Ascending aorta (tissue), 2 donors: ENCODE results near the gene CARNS1. TPM values are rescaled to one million over a fixed set of nuclear protein-coding genes. Genes with fewer than 3 reads are reported as not detected.
A peak's percentile ranks its signal among the peaks of the same experiment; 100 is the strongest.

Experiments
- DNase-seq, 2 donors: peaks; one replicate each; pipeline ENCODE4 v3.0.0-alpha.2; 2019; ENCODE audit warnings: low spot score in 2 of 2
- H3K27ac ChIP-seq, 2 donors: fragments of 200-600 bp; sonication (generic); one replicate each; pipeline ENCODE4 v1.5.1; 2016 to 2017; ENCODE audit warnings: mild to moderate bottlenecking in 1 of 2
- H3K27me3 ChIP-seq: fragments of 200-600 bp; sonication (generic); one replicate; pipeline ENCODE4 v1.5.1; 2017
- H3K36me3 ChIP-seq, 2 donors: fragments of 200-600 bp; sonication (generic); one replicate each; pipeline ENCODE4 v1.5.1; 2016
- H3K4me1 ChIP-seq, 2 donors: fragments of 200-600 bp; sonication (generic); one replicate each; pipeline ENCODE4 v1.5.1; 2016 to 2017; ENCODE audit warnings: mild to moderate bottlenecking in 1 of 2
- H3K4me3 ChIP-seq, 2 donors: fragments of 200-600 bp; sonication (generic); one replicate each; pipeline ENCODE4 v1.5.1; 2016 to 2017; ENCODE audit warnings: mild to moderate bottlenecking in 1 of 2
- H3K9me3 ChIP-seq, 2 donors: fragments of 200-600 bp; sonication (generic); one replicate each; pipeline ENCODE4 v1.5.1; 2016
- intact Hi-C: fragments of 100-400 bp; cut with DNase I; formaldehyde crosslinking; loops from one replicate; pipeline ENCODE4 v1.15.1; 2023
- total RNA-seq: library from RNA; depleted of rRNA; stranded (reverse); fragments of >200 nt; gene quantifications from one replicate; pipeline ENCODE4 v1.1.0, GENCODE V29; 2016
- TF ChIP-seq, protein P1 (sequence below), 3 experiments: fragments of 200-600 bp in 2 of 3; fragments of 450-650 bp in 1 of 3; sonication (generic) in 2 of 3; IDR thresholded peaks; one replicate each; pipeline ENCODE4 v1.5.1; 2016 to 2019; ENCODE audit warnings: antibody characterized with exemption in 3 of 3, mild to moderate bottlenecking in 1 of 3, moderate library complexity in 1 of 3

Gene CARNS1, protein sequence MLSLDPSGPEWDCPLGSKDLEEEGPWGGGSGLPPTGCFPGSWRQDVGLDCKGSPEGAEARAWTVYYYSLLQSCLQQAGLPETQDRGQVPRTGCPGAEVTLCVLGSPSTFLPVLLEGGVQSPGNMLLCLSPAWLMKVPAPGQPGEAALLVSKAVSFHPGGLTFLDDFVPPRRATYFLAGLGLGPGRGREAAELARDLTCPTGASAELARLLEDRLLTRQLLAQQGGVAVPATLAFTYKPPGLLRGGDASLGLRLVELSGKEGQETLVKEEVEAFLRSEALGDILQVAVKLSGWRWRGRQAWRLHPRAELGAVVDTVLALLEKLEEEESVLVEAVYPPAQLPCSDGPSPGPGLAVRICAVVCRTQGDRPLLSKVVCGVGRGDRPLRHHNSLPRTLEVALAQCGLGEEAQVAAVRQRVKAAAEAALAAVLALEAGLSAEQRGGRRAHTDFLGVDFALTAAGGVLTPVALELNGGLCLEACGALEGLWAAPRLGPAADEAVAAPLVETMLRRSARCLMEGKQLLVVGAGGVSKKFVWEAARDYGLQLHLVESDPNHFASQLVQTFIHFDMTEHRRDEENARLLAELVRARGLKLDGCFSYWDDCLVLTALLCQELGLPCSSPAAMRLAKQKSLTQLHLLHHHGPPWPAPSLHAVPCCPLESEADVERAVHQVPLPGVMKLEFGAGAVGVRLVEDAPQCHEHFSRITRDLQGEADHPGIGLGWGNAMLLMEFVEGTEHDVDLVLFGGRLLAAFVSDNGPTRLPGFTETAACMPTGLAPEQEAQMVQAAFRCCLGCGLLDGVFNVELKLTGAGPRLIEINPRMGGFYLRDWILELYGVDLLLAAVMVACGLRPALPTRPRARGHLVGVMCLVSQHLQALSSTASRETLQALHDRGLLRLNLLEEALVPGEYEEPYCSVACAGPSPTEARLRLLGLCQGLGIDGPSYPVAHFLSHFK
- 6.0 TPM for total RNA-seq

DNA sequence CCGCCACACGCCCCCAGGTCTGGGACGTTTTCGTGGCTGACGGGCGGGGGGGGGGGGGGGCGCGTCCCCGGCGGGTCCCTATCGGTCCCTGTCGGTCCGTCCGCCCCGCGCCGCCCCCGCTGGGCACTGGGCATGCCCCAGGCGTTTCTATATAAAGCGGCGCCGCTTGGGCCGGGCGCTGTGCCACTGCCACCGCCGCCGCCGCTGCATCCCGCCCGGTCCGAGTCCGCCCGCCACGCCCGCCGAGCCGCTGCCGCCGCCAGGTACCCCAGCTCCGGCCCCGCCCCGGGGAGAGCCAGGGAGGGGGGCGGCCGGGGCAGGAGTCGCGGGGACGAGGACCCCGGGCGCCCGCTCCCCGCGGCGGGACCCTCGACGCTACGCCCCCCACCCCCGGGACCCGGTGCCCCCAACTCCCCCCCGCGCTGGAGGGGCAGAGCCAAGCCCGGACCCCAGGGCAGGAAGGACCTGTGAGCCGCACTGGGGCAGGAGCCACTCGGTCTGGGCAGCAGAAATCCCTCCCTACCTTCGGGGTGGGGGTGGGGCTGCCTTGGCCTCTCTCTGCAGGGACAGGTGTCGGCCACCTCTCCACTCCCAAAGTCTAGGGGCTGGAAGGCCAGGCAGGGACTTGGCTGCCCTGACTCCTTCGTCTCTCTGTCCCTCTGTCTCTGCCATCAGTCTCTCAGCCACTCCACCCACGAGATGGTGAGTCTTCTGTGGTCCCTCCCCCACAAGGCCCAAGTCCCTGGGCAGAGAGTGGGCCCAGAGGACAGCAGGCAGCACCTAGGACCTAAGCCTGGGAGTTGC, at the start of gene CARNS1:
Gene CARNS1, plus strand, starts transcription at position 178 of the 804 bp plus-strand sequence. Its CDS starts 522 bp downstream, at position 700.
- intact Hi-C loops = no loop called here
- peaks cover 9 to 49% of the 10 kb centered on the region in 2 donors for H3K4me1 ChIP-seq
- peak within 1 kb of the TSS; percentile 90 to 98 for H3K27ac ChIP-seq
- TF ChIP-seq, protein P1, sequence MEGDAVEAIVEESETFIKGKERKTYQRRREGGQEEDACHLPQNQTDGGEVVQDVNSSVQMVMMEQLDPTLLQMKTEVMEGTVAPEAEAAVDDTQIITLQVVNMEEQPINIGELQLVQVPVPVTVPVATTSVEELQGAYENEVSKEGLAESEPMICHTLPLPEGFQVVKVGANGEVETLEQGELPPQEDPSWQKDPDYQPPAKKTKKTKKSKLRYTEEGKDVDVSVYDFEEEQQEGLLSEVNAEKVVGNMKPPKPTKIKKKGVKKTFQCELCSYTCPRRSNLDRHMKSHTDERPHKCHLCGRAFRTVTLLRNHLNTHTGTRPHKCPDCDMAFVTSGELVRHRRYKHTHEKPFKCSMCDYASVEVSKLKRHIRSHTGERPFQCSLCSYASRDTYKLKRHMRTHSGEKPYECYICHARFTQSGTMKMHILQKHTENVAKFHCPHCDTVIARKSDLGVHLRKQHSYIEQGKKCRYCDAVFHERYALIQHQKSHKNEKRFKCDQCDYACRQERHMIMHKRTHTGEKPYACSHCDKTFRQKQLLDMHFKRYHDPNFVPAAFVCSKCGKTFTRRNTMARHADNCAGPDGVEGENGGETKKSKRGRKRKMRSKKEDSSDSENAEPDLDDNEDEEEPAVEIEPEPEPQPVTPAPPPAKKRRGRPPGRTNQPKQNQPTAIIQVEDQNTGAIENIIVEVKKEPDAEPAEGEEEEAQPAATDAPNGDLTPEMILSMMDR (IDR thresholded peaks at IDR 0.05) = no peak
- DNase-seq = no peak
- H3K9me3 ChIP-seq = no peaks in the 10 kb centered on the region
- no peaks in the 10 kb centered on the region for H3K27me3 ChIP-seq
- H3K36me3 ChIP-seq = no peaks in the 10 kb centered on the region
- peak within 1 kb of the TSS; percentile 51 to 67 for H3K4me3 ChIP-seq

DNA sequence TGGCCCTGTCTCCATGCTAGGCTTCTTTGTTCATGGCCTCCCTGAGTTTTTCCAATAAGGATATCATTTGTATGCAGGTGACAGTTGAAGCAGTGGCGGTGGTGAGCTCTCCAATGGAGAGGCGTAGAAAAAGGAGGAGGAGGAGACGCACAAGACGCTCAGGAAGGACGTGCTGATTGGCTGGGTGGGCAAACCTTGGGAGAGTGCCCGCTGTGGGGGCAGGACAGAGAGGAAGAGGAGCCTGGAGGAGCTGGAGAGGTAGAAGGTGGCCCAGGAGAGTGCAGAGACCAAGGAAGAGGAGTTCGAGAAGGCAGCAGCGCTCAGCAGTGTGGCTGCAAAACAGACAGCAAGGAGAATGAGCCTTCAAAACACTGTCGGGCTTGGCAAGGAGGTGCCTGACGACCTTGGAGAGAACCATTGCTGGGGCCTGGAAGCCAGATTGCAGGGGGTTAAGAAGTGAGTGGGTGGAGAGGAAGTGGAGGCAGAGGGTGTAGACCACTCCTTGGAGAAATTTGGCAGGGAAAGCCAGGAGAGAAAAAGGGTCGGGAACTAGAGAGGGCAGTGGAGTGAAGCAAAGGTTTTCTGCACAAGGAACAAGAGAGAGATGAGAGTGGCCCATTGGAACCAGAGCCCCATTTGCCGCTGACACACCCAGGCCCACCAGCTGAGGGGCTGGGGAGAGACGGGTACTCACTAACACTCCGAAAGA, 49.6 kb upstream of the CARNS1 start:
- Histone ChIP-seq H3K27ac (no peak overlapping the region), H3K4me1 (peaks cover 4 to 20% of the 10 kb centered on the region in 2 donors), H3K4me3 (no peak overlapping the region), H3K36me3 (peaks cover 9 to 11% of the 10 kb centered on the region in 2 donors), H3K27me3 (no peaks in the 10 kb centered on the region), H3K9me3 (no peaks in the 10 kb centered on the region)
- intact Hi-C loops = no loop called here
- TF ChIP-seq, protein P1 (IDR thresholded peaks at IDR 0.05) = no peak
- no peak for DNase-seq

DNA sequence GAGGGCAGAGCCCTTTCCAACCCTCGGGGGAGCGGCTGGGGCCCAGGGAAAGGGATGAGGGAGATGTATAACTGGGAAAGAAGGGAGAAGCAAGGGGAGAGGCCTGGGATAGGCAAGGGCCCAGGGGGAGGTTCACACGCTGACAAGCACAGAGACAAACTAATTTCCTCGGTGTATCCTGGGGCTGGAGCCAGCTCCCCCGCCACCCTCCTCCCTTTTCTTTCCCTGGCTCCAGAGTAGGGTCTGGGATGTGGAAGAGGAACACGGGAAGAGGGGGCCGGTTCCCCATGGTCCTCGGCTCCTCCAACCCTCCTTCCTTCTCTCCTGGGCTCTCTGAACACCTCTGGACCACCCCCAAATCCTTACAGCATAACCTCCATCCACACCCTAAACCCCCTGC, 48.9 kb upstream of the CARNS1 start:
- no peaks in the 10 kb centered on the region for H3K9me3 ChIP-seq
- intact Hi-C loops = no loop called here
- TF ChIP-seq, protein P1 (IDR thresholded peaks at IDR 0.05) = no peak
- no peak for DNase-seq
- peak overlapping the region; percentile 33 to 53 for H3K27ac ChIP-seq
- H3K4me3 ChIP-seq = no peak overlapping the region
- H3K27me3 ChIP-seq = no peaks in the 10 kb centered on the region
- peaks cover 9 to 11% of the 10 kb centered on the region in 2 donors for H3K36me3 ChIP-seq
- H3K4me1 ChIP-seq = peaks cover 4 to 26% of the 10 kb centered on the region in 2 donors

DNA sequence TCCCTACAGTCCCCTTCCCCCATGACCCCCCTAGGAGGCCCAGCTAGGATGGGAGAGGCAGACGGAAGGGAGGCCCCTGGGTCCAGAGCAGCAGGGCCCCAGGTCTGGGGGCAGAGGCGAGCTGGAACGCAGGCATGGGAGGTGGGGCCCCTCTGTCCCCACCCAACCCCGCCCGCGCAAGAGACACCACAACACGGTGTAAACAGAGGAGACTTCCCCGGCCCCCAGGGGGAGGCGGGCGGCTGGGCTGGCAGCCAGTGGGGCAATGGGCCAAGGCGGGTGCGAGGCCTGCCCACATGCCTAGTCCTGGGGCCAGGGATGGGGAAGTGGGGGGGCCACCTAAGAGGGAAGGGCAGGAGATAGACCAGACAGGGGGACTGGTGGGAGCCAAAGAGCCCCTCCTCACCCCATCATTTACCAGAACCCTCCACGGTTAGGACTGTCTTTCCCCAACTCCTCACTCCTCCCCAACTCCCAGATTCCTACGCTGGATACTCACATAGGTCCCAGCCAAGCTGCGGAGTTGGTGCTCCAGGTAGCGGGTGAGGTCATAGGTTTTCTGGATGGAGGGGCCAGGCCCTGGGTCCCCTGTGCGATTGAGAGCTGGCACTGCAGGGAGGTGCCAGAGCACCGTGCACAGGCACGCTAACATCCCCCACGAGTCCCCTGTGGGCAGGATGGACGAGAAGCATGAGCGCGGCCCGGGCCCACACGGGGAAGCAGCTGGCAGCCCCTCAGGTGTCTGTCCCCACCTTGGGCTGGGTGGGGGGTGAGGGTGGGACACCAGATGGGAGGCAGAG, 48.3 kb upstream of the CARNS1 start:
- DNase-seq = no peak
- Histone ChIP-seq H3K9me3 (no peaks in the 10 kb centered on the region), H3K27me3 (no peaks in the 10 kb centered on the region), H3K4me3 (no peak overlapping the region), H3K4me1 (peaks cover 4 to 32% of the 10 kb centered on the region in 2 donors), H3K27ac (peak overlapping the region; percentile 33 to 53), H3K36me3 (peaks cover 9 to 11% of the 10 kb centered on the region in 2 donors)
- intact Hi-C loops = no loop called here
- TF ChIP-seq, protein P1 (IDR thresholded peaks at IDR 0.05) = no peak
